K562 (cell line): Measurements from ENCODE around the gene CYS1. TPM values are rescaled to one million over a fixed set of nuclear protein-coding genes. Genes with fewer than 3 reads are reported as not detected.
A peak's percentile ranks its signal among the peaks of the same experiment; 100 is the strongest.

Source experiments
- ATAC-seq: fragments of 200-7000 bp; cut with Tn5 transposase; 3 replicates; pipeline ENCODE4 v1.9.1; 2020; ENCODE audit warnings: moderate library complexity
- BruUV-seq: library from RNA; stranded (reverse); fragments of 400-500 nt; replicated peaks from 2 replicates; lab custom pipeline; 2021; lab: Mats Ljungman, UMichigan
- CTCF ChIA-PET: fragments of 300-600 bp; formaldehyde crosslinking; extraction: SDS; loops from one replicate; lab custom pipeline; 2021; ENCODE audit warnings: low intra/inter-chr PET ratio; lab: Yijun Ruan, JAX
- POLR2A ChIA-PET: fragments of 300-600, 350-650 bp; sonication (Branson Sonifier 250); formaldehyde crosslinking; extraction: SDS; loops from one replicate; lab custom pipeline; 2021; ENCODE audit warnings: antibody characterized with exemption, inconsistent platforms; lab: Yijun Ruan, JAX
- DNase-seq, 4 experiments: peaks; one replicate each; pipeline versions ENCODE4 v3.0.0 to v3.0.0-alpha.2; 2011 to 2018; ENCODE audit warnings: low spot score in 3 of 4, mixed read lengths in 3 of 4; ENCODE audit errors: extremely low read depth in 1 of 4
- FAIRE-seq: peaks from 2 replicates; lab custom pipeline; 2011; peaks lifted over from hg19 to GRCh38; lab: Jason Lieb, UNC
- H2AFZ ChIP-seq: 2 replicates; pipeline ENCODE4 v1.6.0; 2011; ENCODE audit warnings: low read depth, low read length, control low read depth, inconsistent platforms
- H3K27ac ChIP-seq: fragments of 200-600 bp; 3 replicates; pipeline ENCODE4 v1.8.0; 2011; ENCODE audit warnings: low read depth, mild to moderate bottlenecking, control low read depth, inconsistent platforms, low read length, moderate library complexity, mixed read lengths; ENCODE audit errors: extremely low read depth
- H3K27me3 ChIP-seq, 2 experiments: fragments of 300-600 bp in 1 of 2; 2 replicates in 1 of 2; 3 replicates in 1 of 2; pipeline versions ENCODE4 v1.6.0 to v1.8.0; 2011; ENCODE audit warnings: inconsistent platforms in 2 of 2, low read length in 2 of 2, mild to moderate bottlenecking in 1 of 2, mixed read lengths in 1 of 2, moderate library complexity in 1 of 2; ENCODE audit not compliant: control insufficient read depth in 2 of 2, insufficient read depth in 2 of 2
- H3K36me3 ChIP-seq: fragments of 300-600 bp; 3 replicates; pipeline ENCODE4 v1.8.0; 2011; ENCODE audit warnings: mild to moderate bottlenecking, low read length, inconsistent platforms; ENCODE audit not compliant: control insufficient read depth, insufficient read depth
- H3K4me1 ChIP-seq, 2 experiments: fragments of 200-600 bp in 1 of 2; replicated peaks in 1 of 2; 2 replicates in 1 of 2; 3 replicates in 1 of 2; pipeline versions ENCODE4 v1.5.1 to v1.8.0; 2011; ENCODE audit warnings: inconsistent platforms in 2 of 2, low read length in 2 of 2, mild to moderate bottlenecking in 1 of 2, mixed read lengths in 1 of 2, moderate library complexity in 1 of 2; ENCODE audit not compliant: control insufficient read depth in 2 of 2, insufficient read depth in 2 of 2
- H3K4me2 ChIP-seq: 2 replicates; pipeline ENCODE4 v1.6.1; 2011; ENCODE audit warnings: low read length, control low read depth, inconsistent platforms, mixed read lengths; ENCODE audit not compliant: insufficient read depth
- H3K4me3 ChIP-seq: fragments of 200-600 bp; sonication (generic), shearing (Covaris generic); 2 replicates; pipeline ENCODE4 v1.5.1; 2016; ENCODE audit warnings: control low read depth, inconsistent platforms
- H3K79me2 ChIP-seq: fragments of 200-600 bp; 3 replicates; pipeline ENCODE4 v1.8.0; 2011; ENCODE audit warnings: low read length, inconsistent platforms; ENCODE audit not compliant: control insufficient read depth, insufficient read depth
- H3K9ac ChIP-seq, 2 experiments: 2 replicates each; pipeline versions ENCODE4 v1.6.0 to v1.6.1; 2011; ENCODE audit warnings: low read depth in 2 of 2, low read length in 2 of 2, control low read depth in 1 of 2, inconsistent platforms in 1 of 2, mild to moderate bottlenecking in 1 of 2, mixed read lengths in 1 of 2; ENCODE audit not compliant: insufficient read depth in 1 of 2
- H3K9me1 ChIP-seq: one replicate; pipeline ENCODE4 v1.6.0; 2011; ENCODE audit warnings: inconsistent platforms, mild to moderate bottlenecking, low read length, moderate library complexity; ENCODE audit not compliant: control insufficient read depth, insufficient read depth
- H3K9me3 ChIP-seq: replicated peaks from 2 replicates; pipeline ENCODE4 v1.5.1; 2011; ENCODE audit warnings: low read depth, low read length, inconsistent platforms; ENCODE audit not compliant: control insufficient read depth, insufficient read depth
- H4K20me1 ChIP-seq: replicated peaks from 2 replicates; pipeline ENCODE4 v1.6.1; 2011; ENCODE audit warnings: low read length, inconsistent platforms, mixed read lengths; ENCODE audit not compliant: control insufficient read depth, insufficient read depth
- EHMT2 ChIP-seq: fragments of 450-650 bp; IDR thresholded peaks from 2 replicates; pipeline ENCODE4 v1.6.1; 2018; ENCODE audit warnings: antibody characterized with exemption
- EZH2 ChIP-seq: IDR thresholded peaks from 2 replicates; pipeline ENCODE4 v1.6.1; 2012; ENCODE audit warnings: low read depth, mild to moderate bottlenecking, inconsistent platforms, low read length, borderline replicate concordance
- JUN ChIP-seq, 2 experiments: sonication (generic) in 1 of 2; formaldehyde crosslinking in 1 of 2; IDR thresholded peaks; 2 replicates each; pipeline versions ENCODE4 v1.6.1 to v1.8.0; 2012 to 2022; ENCODE audit warnings: borderline replicate concordance in 2 of 2, mild to moderate bottlenecking in 2 of 2, improper control_type of control experiment in 1 of 2, low read depth in 1 of 2, low read length in 1 of 2, missing genetic modification reagents in 1 of 2
- MED1 ChIP-seq: sonication (generic); formaldehyde crosslinking; IDR thresholded peaks from 2 replicates; pipeline ENCODE4 v1.8.1; 2023; ENCODE audit warnings: missing genetic modification reagents, borderline replicate concordance
- NBN ChIP-seq: fragments of 450-650 bp; IDR thresholded peaks from 2 replicates; pipeline ENCODE4 v1.6.1; 2016; ENCODE audit warnings: low read depth, mild to moderate bottlenecking
- PHB ChIP-seq: fragments of 250-450 bp; sonication (Bioruptor Pico); IDR thresholded peaks from 2 replicates; pipeline ENCODE4 v1.5.0; 2021
- POLR3G ChIP-seq: IDR thresholded peaks from 2 replicates; pipeline ENCODE4 v1.6.1; 2011; ENCODE audit not compliant: insufficient read length, insufficient replicate concordance; ENCODE audit errors: extremely low read depth
- SMARCA5 ChIP-seq: fragments of 450-650 bp; IDR thresholded peaks from 2 replicates; pipeline ENCODE4 v1.6.1; 2016
- ZBED1 ChIP-seq: IDR thresholded peaks from 2 replicates; pipeline ENCODE4 v1.6.1; 2014
- ZBTB8A ChIP-seq: fragments of 450-650 bp; IDR thresholded peaks from 2 replicates; pipeline ENCODE4 v1.6.1; 2018; ENCODE audit warnings: mild to moderate bottlenecking, moderate library complexity; ENCODE audit not compliant: partially characterized antibody
- WGBS: fragments of 100-300 bp; shearing (Covaris generic); methylation state at CpG from one replicate; pipeline ENCODE4 v1.1.6; 2016; ENCODE audit warnings: low coverage, mixed read lengths; ENCODE audit not compliant: insufficient coverage; ENCODE audit errors: missing lambda C conversion rate; 5-methylcytosine and 5-hydroxymethylcytosine counted together
- in situ Hi-C: fragments of 300-500 bp; cut with MboI; formaldehyde crosslinking; loops from 4 replicates; pipeline ENCODE4 v1.15.0; 2018; ENCODE audit warnings: inconsistent platforms, mixed read lengths
- intact Hi-C: fragments of 100-400 bp; cut with micrococcal nuclease; formaldehyde crosslinking; loops from 2 replicates; pipeline ENCODE4 v1.14.2; 2022
- polyA plus RNA-seq, 8 experiments: library from polyadenylated mRNA; depleted of rRNA in 4 of 8; stranded (reverse) in 5 of 8; unstranded in 3 of 8; fragments of >200 nt; fragmentation: Nextera tagmentation in 2 of 8; fragmentation: Illumina TruSeq in 1 of 8; extraction: Ambion mirVana in 2 of 8; extraction: Trizol in 1 of 8; gene quantifications; 2 replicates each; pipeline versions ENCODE4 v1.2.1 to v1.2.3, GENCODE V29; 2011 to 2014; ENCODE audit warnings: inconsistent platforms in 1 of 8, missing spikeins in 1 of 8
- total RNA-seq, 7 experiments: library from RNA; depleted of rRNA in 6 of 7; stranded (reverse); fragments of >200 nt in 6 of 7; fragmentation: Illumina TruSeq in 2 of 7; extraction: Trizol in 2 of 7; gene quantifications; 2 replicates each; pipeline versions ENCODE4 v1.2.1 to v1.2.3, GENCODE V29; 2011 to 2021; ENCODE audit warnings: low replicate concordance in 1 of 7
- TF ChIP-seq, protein P1 (sequence below): fragments of 450-650 bp; IDR thresholded peaks from 2 replicates; pipeline ENCODE4 v1.6.1; 2016; ENCODE audit warnings: missing biosample characterization, missing genetic modification characterization
- TF ChIP-seq, protein P2 (sequence below): fragments of 250-450 bp; sonication (Bioruptor Pico); IDR thresholded peaks from 2 replicates; pipeline ENCODE4 v1.4.0; 2020; ENCODE audit warnings: mild to moderate bottlenecking, moderate library complexity

The CYS1 gene
- total and polyA plus RNA-seq, 9 of the 15 experiments (the other 6 are each of a cell fraction or from before 2014, with no cell fraction given) = 0.11 to 0.13 TPM; not detected in 7

DNA sequence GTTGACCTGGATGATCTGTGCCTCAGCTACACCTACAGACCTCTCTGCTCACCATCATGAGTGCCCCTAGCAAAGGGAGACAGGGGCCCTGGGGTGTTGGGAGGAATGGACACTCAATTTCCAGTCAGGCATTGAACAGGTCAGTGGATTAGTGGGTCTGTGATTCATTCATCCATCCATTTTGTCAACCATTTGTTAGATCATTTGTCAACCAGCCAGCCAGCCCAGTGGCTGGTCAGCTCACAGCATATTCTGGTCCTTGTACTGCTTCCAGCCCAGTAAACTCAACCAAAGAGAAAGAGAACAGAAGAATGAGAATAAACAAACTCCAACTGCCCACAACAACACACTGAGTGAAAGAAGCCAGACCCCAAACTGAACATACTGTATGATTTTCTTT lies 41.5 kb downstream of the CYS1 start:
- DNase-seq = no peak
- H3K9me3 ChIP-seq = 0 out of 2 replicates have a peak, but pooled peaks cover 2% of the 10 kb centered on the region
- BruUV-seq = no TSS peak
- CTCF ChIA-PET = no interaction called here
- intact Hi-C loops (no loop called here), in situ Hi-C loops (no loop called here)
- no peak overlapping the region for H3K4me3 ChIP-seq
- POLR2A ChIA-PET = interaction anchor here (0.7 to 1.4 kb wide), 5 partner anchors 8 to 195 kb away, joined by 3 to 4 read pairs (median 3); partner anchors contain the start of gene TAF1B
- peaks cover 4% of the 10 kb centered on the region; the same call in 2 of the 3 replicates for H3K36me3 ChIP-seq
- FAIRE-seq = no peak
- H3K4me2 ChIP-seq = no peak overlapping the region
- H4K20me1 ChIP-seq = no peaks in the 10 kb centered on the region
- no peak for TF ChIP-seq NBN
- no peak for ATAC-seq
- H3K9me1 ChIP-seq = no peaks in the 10 kb centered on the region
- peaks cover 22 to 59% of the 10 kb centered on the region in 2 experiments; a peak in 4 of 5 replicates for H3K4me1 ChIP-seq
- H3K79me2 ChIP-seq = peaks cover 13% of the 10 kb centered on the region
- H3K27me3 ChIP-seq = no peaks in the 10 kb centered on the region
- H3K9ac ChIP-seq = peak overlapping the region; percentile 19 to 21; a peak in 1 of 4 replicates
- H3K27ac ChIP-seq = no peak overlapping the region
- no peak overlapping the region for H2AFZ ChIP-seq

DNA sequence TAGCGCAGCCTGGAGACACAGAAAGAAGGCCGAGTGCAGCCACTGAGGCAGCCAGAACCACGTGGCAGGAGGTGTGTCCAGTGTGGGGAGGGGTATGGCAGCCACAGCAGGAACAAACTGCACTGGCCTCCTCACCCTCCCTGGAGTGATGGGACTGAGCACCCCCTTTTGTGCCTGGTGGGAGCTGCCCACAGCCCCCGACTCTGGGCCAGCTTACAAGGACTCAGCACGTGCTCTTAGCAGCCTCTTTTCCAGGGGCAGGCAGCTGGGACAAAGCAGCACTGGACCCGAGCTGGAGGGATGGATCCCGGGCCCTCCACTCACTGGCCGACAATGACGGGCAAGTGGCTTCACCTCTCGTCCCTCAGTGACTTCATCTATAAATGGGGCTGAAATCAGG lies 42.1 kb downstream of the CYS1 start:
- 67% methylated on average over 10 of the region's 10 CpGs for WGBS
- peak overlapping the region in 1 of 2 experiments; percentile 61; a peak in 1 of 4 replicates for H3K9ac ChIP-seq
- H3K9me3 ChIP-seq = 0 out of 2 replicates have a peak, but pooled peaks cover 2% of the 10 kb centered on the region
- POLR2A ChIA-PET = interaction anchor here (0.8 to 1.4 kb wide), 4 partner anchors 8 to 20 kb away, joined by 3 to 4 read pairs (median 4); no protein-coding TSS in a partner anchor
- no peaks in the 10 kb centered on the region for H4K20me1 ChIP-seq
- no peak overlapping the region for H3K4me3 ChIP-seq
- CTCF ChIA-PET = no interaction called here
- peaks cover 4% of the 10 kb centered on the region; the same call in 2 of the 3 replicates for H3K36me3 ChIP-seq
- H3K27ac ChIP-seq = no peak overlapping the region
- FAIRE-seq (no peak), ATAC-seq (no peak), DNase-seq (no peak)
- no peaks in the 10 kb centered on the region for H3K27me3 ChIP-seq
- H3K9me1 ChIP-seq = no peaks in the 10 kb centered on the region
- peaks cover 28 to 62% of the 10 kb centered on the region in 2 experiments for H3K4me1 ChIP-seq
- peaks cover 18% of the 10 kb centered on the region for H3K79me2 ChIP-seq
- in situ Hi-C loops (no loop called here), intact Hi-C loops (no loop called here)
- BruUV-seq = no TSS peak
- no peak overlapping the region for H3K4me2 ChIP-seq
- H2AFZ ChIP-seq = no peak overlapping the region
- TF ChIP-seq ZBED1 = no peak
- TF ChIP-seq, protein P1, sequence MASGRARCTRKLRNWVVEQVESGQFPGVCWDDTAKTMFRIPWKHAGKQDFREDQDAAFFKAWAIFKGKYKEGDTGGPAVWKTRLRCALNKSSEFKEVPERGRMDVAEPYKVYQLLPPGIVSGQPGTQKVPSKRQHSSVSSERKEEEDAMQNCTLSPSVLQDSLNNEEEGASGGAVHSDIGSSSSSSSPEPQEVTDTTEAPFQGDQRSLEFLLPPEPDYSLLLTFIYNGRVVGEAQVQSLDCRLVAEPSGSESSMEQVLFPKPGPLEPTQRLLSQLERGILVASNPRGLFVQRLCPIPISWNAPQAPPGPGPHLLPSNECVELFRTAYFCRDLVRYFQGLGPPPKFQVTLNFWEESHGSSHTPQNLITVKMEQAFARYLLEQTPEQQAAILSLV (tag) = no peak
- TF ChIP-seq MED1 (CRISPR knock-in tag) = no peak
- TF ChIP-seq POLR3G = no peak
- no peak for TF ChIP-seq PHB
- no peak for TF ChIP-seq JUN (IDR thresholded peaks at IDR 0.05; ENCODE audit: borderline replicate concordance, low read depth, low read length)
- TF ChIP-seq JUN (CRISPR knock-in tag; IDR thresholded peaks at IDR 0.05; ENCODE audit: borderline replicate concordance) = no peak
- TF ChIP-seq EZH2 = no peak
- no peak for TF ChIP-seq EHMT2
- TF ChIP-seq SMARCA5 = no peak
- no peak for TF ChIP-seq ZBTB8A
- TF ChIP-seq, protein P2, sequence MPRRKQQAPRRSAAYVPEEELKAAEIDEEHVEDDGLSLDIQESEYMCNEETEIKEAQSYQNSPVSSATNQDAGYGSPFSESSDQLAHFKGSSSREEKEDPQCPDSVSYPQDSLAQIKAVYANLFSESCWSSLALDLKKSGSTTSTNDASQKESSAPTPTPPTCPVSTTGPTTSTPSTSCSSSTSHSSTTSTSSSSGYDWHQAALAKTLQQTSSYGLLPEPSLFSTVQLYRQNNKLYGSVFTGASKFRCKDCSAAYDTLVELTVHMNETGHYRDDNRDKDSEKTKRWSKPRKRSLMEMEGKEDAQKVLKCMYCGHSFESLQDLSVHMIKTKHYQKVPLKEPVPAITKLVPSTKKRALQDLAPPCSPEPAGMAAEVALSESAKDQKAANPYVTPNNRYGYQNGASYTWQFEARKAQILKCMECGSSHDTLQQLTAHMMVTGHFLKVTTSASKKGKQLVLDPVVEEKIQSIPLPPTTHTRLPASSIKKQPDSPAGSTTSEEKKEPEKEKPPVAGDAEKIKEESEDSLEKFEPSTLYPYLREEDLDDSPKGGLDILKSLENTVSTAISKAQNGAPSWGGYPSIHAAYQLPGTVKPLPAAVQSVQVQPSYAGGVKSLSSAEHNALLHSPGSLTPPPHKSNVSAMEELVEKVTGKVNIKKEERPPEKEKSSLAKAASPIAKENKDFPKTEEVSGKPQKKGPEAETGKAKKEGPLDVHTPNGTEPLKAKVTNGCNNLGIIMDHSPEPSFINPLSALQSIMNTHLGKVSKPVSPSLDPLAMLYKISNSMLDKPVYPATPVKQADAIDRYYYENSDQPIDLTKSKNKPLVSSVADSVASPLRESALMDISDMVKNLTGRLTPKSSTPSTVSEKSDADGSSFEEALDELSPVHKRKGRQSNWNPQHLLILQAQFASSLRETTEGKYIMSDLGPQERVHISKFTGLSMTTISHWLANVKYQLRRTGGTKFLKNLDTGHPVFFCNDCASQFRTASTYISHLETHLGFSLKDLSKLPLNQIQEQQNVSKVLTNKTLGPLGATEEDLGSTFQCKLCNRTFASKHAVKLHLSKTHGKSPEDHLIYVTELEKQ = no peak
